Activated T-helper 1 cell treated with anti-CD3 and anti-CD28 coated beads, Interleukin-12 subunit alpha, Interleukin-12 subunit beta, Interleukin-2, Interleukin-4 antibody, amounts not matched to agents 30 ng/mL and 10 ng/mL and 1 ng/mL, durations not matched to agents 14 hours and 24 hours and 36 hours (primary cell): Measurements from ENCODE around the gene NCCRP1. TPM values are rescaled to one million over a fixed set of nuclear protein-coding genes. Genes with fewer than 3 reads are reported as not detected.

Source experiments
- DNase-seq: peaks from one replicate; pipeline ENCODE4 v3.0.0; 2021; ENCODE audit warnings: low spot score
- H3K27ac Mint-ChIP-seq: one replicate; pipeline ENCODE4 v1.8.0; 2021; ENCODE audit warnings: mild to moderate bottlenecking, mixed read lengths
- H3K27me3 Mint-ChIP-seq: one replicate; pipeline ENCODE4 v1.8.0; 2022; ENCODE audit warnings: mild to moderate bottlenecking, moderate library complexity, mixed read lengths; ENCODE audit not compliant: insufficient read depth
- H3K36me3 Mint-ChIP-seq: one replicate; pipeline ENCODE4 v1.8.0; 2021; ENCODE audit warnings: low read depth, mixed read lengths
- H3K4me1 Mint-ChIP-seq: one replicate; pipeline ENCODE4 v1.8.0; 2021; ENCODE audit warnings: low read depth, mixed read lengths
- H3K4me3 Mint-ChIP-seq: one replicate; pipeline ENCODE4 v1.8.0; 2021; ENCODE audit warnings: mild to moderate bottlenecking, moderate library complexity, mixed read lengths
- H3K9me3 Mint-ChIP-seq: one replicate; pipeline ENCODE4 v1.8.0; 2021; ENCODE audit warnings: mixed read lengths
- intact Hi-C: fragments of 100-400 bp; cut with micrococcal nuclease; formaldehyde crosslinking; loops from one replicate; pipeline ENCODE4 v1.15.1; 2024
- total RNA-seq: library from RNA; stranded (reverse); gene quantifications from 2 replicates; pipeline ENCODE4 v1.2.3, GENCODE V29; 2022

Gene NCCRP1
- total RNA-seq, 1 donor from 2014 or later = not detected

GRCh38 chr19:39168258-39169142 is 28.3 kb upstream of the NCCRP1 start:
- Mint-ChIP-seq H3K4me1 (no peaks in the 10 kb centered on the region), H3K9me3 (no peaks in the 10 kb centered on the region), H3K27me3 (no peaks in the 10 kb centered on the region), H3K27ac (no peak overlapping the region), H3K36me3 (no peaks in the 10 kb centered on the region), H3K4me3 (no peak overlapping the region)
- no peak for DNase-seq
- intact Hi-C loops = no loop called here

DNA sequence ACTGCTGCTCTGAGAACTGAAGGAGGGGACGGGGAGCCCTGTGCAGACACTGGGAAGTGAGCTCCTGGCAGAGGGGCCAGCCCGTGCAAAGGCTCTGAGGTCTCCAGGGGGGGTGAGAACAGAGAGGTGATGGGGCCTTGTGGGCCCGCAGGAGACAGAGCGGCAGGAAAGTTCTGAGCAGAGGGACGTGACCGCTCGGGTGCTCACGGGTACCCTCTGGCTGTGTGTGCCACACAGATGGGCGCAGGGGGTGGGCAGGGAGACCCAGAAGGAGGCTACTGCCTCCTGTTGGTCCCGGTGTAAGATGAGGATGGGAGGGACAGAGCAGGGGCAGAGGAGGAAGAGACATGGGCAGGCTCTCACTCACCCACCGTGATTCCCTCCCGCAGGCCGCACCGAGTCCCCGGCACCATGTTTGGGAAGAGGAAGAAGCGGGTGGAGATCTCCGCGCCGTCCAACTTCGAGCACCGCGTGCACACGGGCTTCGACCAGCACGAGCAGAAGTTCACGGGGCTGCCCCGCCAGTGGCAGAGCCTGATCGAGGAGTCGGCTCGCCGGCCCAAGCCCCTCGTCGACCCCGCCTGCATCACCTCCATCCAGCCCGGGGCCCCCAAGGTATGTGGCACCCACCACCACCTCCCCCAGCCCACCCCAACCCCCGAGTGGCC is 27.5 kb upstream of the NCCRP1 start:
- no peak for DNase-seq
- Mint-ChIP-seq H3K4me1 (no peaks in the 10 kb centered on the region), H3K36me3 (no peaks in the 10 kb centered on the region), H3K27ac (no peak overlapping the region), H3K4me3 (no peak overlapping the region), H3K27me3 (no peaks in the 10 kb centered on the region), H3K9me3 (no peaks in the 10 kb centered on the region)
- intact Hi-C loops = no loop called here

DNA sequence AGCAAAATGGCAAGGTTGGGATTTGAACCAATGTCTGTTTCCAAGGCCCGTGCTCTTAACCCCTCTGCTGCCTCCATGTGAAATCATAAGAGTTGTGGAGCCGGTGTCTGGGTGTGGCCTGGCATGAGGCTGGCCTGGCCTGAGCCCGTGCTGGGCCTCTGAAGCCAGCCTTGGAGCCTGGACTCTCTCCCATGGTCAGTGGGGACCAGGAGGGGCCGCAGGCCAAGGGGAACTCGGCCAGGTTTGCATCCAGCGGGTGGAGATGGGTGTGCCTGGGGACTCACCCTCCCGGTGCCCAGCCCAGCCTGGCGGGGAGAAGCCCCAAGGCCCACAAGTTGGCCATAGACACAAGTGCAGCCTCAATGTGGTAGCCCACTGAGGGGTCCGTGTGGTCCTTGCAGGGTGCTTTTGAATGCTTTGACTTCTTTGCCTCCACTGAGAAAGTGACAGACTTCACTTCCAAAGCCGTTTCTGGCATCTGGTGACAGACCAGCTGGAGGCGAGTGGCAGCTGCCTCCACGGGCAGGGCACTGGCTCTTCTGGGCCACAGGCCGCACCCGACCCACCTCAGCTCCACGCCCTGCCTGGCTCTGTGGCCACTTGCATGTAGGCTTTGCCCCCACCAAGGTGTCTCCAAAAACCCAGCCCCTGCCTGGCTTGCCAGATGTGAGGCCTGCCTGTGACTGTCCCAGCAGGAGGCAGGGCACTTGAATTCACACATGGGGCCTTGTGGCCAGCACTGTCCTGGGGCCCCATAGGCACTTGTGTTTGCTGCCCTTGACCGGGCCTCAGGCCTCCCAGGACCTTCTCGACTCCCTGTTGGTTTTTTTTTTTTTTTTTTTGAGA is 26.2 kb upstream of the NCCRP1 start:
- no peak for DNase-seq
- H3K4me1 Mint-ChIP-seq = no peaks in the 10 kb centered on the region
- H3K27ac Mint-ChIP-seq = no peak overlapping the region
- intact Hi-C loops = no loop called here
- H3K4me3 Mint-ChIP-seq = no peak overlapping the region
- H3K36me3 Mint-ChIP-seq = no peaks in the 10 kb centered on the region
- no peaks in the 10 kb centered on the region for H3K9me3 Mint-ChIP-seq
- no peaks in the 10 kb centered on the region for H3K27me3 Mint-ChIP-seq

GRCh38 chr19:39171479-39172465 is 25.0 kb upstream of the NCCRP1 start:
- H3K4me3 Mint-ChIP-seq = no peak overlapping the region
- H3K36me3 Mint-ChIP-seq = no peaks in the 10 kb centered on the region
- H3K27me3 Mint-ChIP-seq = no peaks in the 10 kb centered on the region
- no peaks in the 10 kb centered on the region for H3K4me1 Mint-ChIP-seq
- no peaks in the 10 kb centered on the region for H3K9me3 Mint-ChIP-seq
- intact Hi-C loops = no loop called here
- no peak for DNase-seq
- H3K27ac Mint-ChIP-seq = no peak overlapping the region

GRCh38 chr19:39172700-39173501 is 23.9 kb upstream of the NCCRP1 start:
- no peak for DNase-seq
- Mint-ChIP-seq H3K4me3 (no peak overlapping the region), H3K27ac (no peak overlapping the region), H3K4me1 (no peaks in the 10 kb centered on the region), H3K9me3 (no peaks in the 10 kb centered on the region), H3K27me3 (no peaks in the 10 kb centered on the region), H3K36me3 (peaks cover 3% of the 10 kb centered on the region)
- intact Hi-C loops = no loop called here

DNA sequence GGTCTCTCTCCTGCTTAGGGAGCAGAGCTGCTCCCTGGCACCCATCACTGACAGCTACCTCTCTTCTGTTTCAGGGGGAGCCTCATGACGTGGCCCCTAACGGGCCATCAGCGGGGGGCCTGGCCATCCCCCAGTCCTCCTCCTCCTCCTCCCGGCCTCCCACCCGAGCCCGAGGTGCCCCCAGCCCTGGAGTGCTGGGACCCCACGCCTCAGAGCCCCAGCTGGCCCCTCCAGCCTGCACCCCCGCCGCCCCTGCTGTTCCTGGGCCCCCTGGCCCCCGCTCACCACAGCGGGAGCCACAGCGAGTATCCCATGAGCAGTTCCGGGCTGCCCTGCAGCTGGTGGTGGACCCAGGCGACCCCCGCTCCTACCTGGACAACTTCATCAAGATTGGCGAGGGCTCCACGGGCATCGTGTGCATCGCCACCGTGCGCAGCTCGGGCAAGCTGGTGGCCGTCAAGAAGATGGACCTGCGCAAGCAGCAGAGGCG is 23.2 kb upstream of the NCCRP1 start:
- H3K4me1 Mint-ChIP-seq = no peaks in the 10 kb centered on the region
- intact Hi-C loops = no loop called here
- H3K9me3 Mint-ChIP-seq = no peaks in the 10 kb centered on the region
- H3K4me3 Mint-ChIP-seq = no peak overlapping the region
- H3K36me3 Mint-ChIP-seq = peaks cover 3% of the 10 kb centered on the region
- no peak for DNase-seq
- no peak overlapping the region for H3K27ac Mint-ChIP-seq
- no peaks in the 10 kb centered on the region for H3K27me3 Mint-ChIP-seq

DNA sequence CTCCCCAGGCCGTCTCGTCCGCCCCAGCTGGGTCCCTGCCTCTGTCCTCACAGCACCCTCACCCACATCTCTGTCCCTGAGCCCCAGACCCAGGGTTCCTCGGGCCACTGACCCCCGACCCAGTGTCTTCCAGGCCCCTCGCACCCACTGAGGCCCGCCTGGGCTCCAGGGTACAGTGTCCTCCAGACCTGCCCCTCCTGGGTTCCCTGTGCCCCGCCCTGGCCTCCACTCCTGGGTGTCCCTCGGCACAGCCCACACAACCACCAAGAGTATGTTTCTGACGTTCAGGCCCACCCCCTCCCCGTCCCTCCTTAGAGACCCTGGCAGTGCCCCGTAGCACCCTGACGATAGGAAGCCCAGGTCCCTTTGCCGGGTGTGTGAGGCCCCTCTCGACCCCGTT is 22.6 kb upstream of the NCCRP1 start:
- Mint-ChIP-seq H3K4me1 (no peaks in the 10 kb centered on the region), H3K9me3 (no peaks in the 10 kb centered on the region), H3K36me3 (peaks cover 3% of the 10 kb centered on the region), H3K27me3 (no peaks in the 10 kb centered on the region), H3K27ac (no peak overlapping the region), H3K4me3 (no peak overlapping the region)
- DNase-seq = no peak
- intact Hi-C loops = no loop called here

DNA sequence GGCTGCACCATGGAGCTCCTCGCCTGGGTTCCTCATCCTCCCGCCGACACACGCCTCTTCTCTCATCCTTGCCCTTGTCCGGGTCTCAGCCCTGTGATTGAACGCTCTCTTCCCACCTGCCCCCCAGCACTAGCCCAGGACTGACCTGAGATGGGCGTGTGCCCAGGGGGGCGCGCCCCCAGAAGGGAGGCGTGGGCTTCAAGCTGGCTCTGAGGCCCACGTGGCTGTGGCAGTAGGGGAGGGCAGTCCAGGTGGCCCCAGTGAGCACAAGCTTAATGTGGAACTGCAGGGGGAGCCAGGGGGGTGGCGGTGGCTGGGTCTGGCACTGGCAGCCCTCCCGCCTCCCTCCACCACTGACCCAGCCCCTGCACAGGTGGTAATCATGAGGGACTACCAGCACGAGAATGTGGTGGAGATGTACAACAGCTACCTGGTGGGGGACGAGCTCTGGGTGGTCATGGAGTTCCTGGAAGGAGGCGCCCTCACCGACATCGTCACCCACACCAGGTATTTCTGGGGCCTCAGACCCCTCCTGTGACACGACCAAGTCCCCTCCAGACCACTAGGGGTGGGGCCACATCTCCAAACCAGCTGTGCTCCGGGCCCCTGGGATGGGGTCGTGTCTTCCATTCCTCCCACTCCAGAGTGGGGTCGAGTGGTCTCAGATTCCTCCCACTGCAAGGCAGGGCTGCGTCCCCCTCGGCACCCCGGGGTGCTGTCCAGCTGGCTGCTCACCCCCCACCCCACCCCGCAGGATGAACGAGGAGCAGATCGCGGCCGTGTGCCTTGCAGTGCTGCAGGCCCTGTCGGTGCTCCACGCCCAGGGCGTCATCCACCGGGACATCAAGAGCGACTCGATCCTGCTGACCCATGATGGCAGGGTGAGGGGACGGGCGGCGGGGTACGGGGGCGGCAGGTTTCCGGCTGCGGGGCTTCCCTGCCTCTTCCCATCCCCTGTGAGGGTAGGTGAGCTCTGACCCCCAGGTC is 21.9 kb upstream of the NCCRP1 start:
- Mint-ChIP-seq H3K27ac (no peak overlapping the region), H3K4me3 (no peak overlapping the region), H3K36me3 (peaks cover 3% of the 10 kb centered on the region), H3K4me1 (no peaks in the 10 kb centered on the region), H3K27me3 (no peaks in the 10 kb centered on the region), H3K9me3 (no peaks in the 10 kb centered on the region)
- intact Hi-C loops = no loop called here
- no peak for DNase-seq

- no peak for DNase-seq
- intact Hi-C loops = no loop called here
- Mint-ChIP-seq H3K27me3 (no peaks in the 10 kb centered on the region), H3K4me1 (no peaks in the 10 kb centered on the region), H3K9me3 (no peaks in the 10 kb centered on the region), H3K4me3 (no peak overlapping the region), H3K27ac (no peak overlapping the region), H3K36me3 (peaks cover 3% of the 10 kb centered on the region)
Observed at GRCh38 chr19:39175564-39175963, 21.2 kb upstream of the NCCRP1 start.

DNA sequence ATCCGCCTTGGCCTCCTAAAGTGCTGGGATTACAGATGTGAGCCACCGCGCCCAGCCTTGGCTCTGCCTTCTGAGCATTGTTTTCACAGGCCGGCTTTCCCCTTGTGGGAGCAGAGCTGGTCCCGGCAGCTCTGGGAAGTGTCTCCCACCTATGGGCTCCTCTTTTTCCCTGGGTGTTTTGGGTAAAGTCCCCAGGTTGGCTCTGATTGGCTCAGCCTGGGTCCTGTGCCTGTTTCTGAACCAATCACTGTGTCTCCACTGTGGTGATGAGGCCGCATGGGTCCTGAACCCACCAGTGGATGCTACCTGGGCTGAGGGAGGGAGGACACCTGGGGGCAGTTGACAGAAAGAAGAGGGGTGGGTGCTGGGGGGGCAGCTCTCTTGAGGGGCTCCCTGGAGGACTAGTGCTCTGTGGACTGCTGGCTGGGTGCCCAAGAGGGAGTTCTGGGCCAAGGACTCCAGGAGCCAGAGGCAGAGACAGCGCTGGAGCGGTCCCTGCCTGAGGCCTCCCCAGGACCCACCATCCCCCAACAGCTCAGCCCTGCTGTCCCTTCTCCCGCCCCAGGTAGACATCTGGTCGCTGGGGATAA is 19.6 kb upstream of the NCCRP1 start:
- intact Hi-C loops = no loop called here
- Mint-ChIP-seq H3K27ac (no peak overlapping the region), H3K9me3 (no peaks in the 10 kb centered on the region), H3K4me1 (no peaks in the 10 kb centered on the region), H3K27me3 (no peaks in the 10 kb centered on the region), H3K36me3 (peaks cover 3% of the 10 kb centered on the region), H3K4me3 (no peak overlapping the region)
- DNase-seq = no peak
